Measurements from ENCODE around the gene HMGXB4. TPM values are rescaled to one million over a fixed set of nuclear protein-coding genes. Genes with fewer than 3 reads are reported as not detected.

Gene HMGXB4
- total RNA-seq, 3 donors from 2014 or later (not counting 1 experiment from before 2014, with no cell fraction given), result 40.4 to 46.1 (median 40.7) TPM

- no peaks in the 10 kb centered on the region for H3K36me3 Mint-ChIP-seq
- peak overlapping the region; percentile 74 to 75 for H3K27ac Mint-ChIP-seq
- Histone ChIP-seq H3K9me3 (ENCODE audit: control insufficient read depth, insufficient read depth, low read length) (no peaks in the 10 kb centered on the region), H3K4me3 (ENCODE audit: low read length) (no peak overlapping the region), H3K27me3 (ENCODE audit: control insufficient read depth, insufficient read depth, low read length) (no peaks in the 10 kb centered on the region), H3K27ac (ENCODE audit: low read length) (no peak overlapping the region), H3K36me3 (ENCODE audit: control insufficient read depth, insufficient read depth, low read length) (peaks cover 3% of the 10 kb centered on the region), H3K4me1 (ENCODE audit: control insufficient read depth, insufficient read depth, low read length) (peaks cover 34% of the 10 kb centered on the region)
- 92% methylated on average over 9 of the region's 9 CpGs for WGBS (ENCODE audit: insufficient coverage)
- no peaks in the 10 kb centered on the region for H3K27me3 Mint-ChIP-seq (ENCODE audit: low read depth in 2 of 2)
- H3K9me3 Mint-ChIP-seq, result no peaks in the 10 kb centered on the region
- no peak overlapping the region for H3K4me3 Mint-ChIP-seq
- ATAC-seq, result no peak
- intact Hi-C loops (cut with micrococcal nuclease), result loop anchor here (10.0 kb wide), 1 partner anchor 77 kb away; the partner anchor contains the start of gene HMOX1
- DNase-seq, result no peak
- no peak for TF ChIP-seq CTCF (IDR thresholded peaks at IDR 0.05)
- peaks cover 37 to 56% of the 10 kb centered on the region in 2 donors for H3K4me1 Mint-ChIP-seq
Observed at GRCh38 chr22:35307372-35307771, 50.1 kb downstream of the HMGXB4 start.

GRCh38 chr22:35307892-35308291, 50.6 kb downstream of the HMGXB4 start:
- H3K4me3 ChIP-seq (ENCODE audit: low read length), result no peak overlapping the region
- Mint-ChIP-seq H3K27ac (peak overlapping the region; percentile 74 to 77), H3K4me1 (peaks cover 42 to 61% of the 10 kb centered on the region in 2 donors), H3K4me3 (no peak overlapping the region), H3K9me3 (no peaks in the 10 kb centered on the region), H3K27me3 (ENCODE audit: low read depth in 2 of 2) (no peaks in the 10 kb centered on the region), H3K36me3 (no peaks in the 10 kb centered on the region)
- ATAC-seq, result no peak
- no peak for DNase-seq
- WGBS (ENCODE audit: insufficient coverage), result 94% methylated on average over 7 of the region's 7 CpGs
- TF ChIP-seq CTCF (IDR thresholded peaks at IDR 0.05), result no peak
- no peaks in the 10 kb centered on the region for H3K27me3 ChIP-seq (ENCODE audit: control insufficient read depth, insufficient read depth, low read length)
- H3K9me3 ChIP-seq (ENCODE audit: control insufficient read depth, insufficient read depth, low read length), result no peaks in the 10 kb centered on the region
- intact Hi-C loops (cut with micrococcal nuclease), result loop anchor here (10.0 kb wide), 1 partner anchor 77 kb away; the partner anchor contains the start of gene HMOX1
- peaks cover 3% of the 10 kb centered on the region for H3K36me3 ChIP-seq (ENCODE audit: control insufficient read depth, insufficient read depth, low read length)
- peaks cover 34% of the 10 kb centered on the region for H3K4me1 ChIP-seq (ENCODE audit: control insufficient read depth, insufficient read depth, low read length)
- no peak overlapping the region for H3K27ac ChIP-seq (ENCODE audit: low read length)

GRCh38 chr22:35308480-35309021, 51.3 kb downstream of the HMGXB4 start:
- no peak for TF ChIP-seq CTCF (IDR thresholded peaks at IDR 0.05)
- DNase-seq (peak in 1 of 2 donors; percentile 31), ATAC-seq (no peak)
- H3K4me1 ChIP-seq (ENCODE audit: control insufficient read depth, insufficient read depth, low read length), result peaks cover 34% of the 10 kb centered on the region
- no peaks in the 10 kb centered on the region for H3K36me3 Mint-ChIP-seq
- peak overlapping the region; percentile 73 to 77 for H3K27ac Mint-ChIP-seq
- peaks cover 3% of the 10 kb centered on the region for H3K36me3 ChIP-seq (ENCODE audit: control insufficient read depth, insufficient read depth, low read length)
- H3K4me3 Mint-ChIP-seq, result no peak overlapping the region
- H3K27ac ChIP-seq (ENCODE audit: low read length), result peak overlapping the region; percentile 25
- H3K4me1 Mint-ChIP-seq, result peaks cover 42 to 61% of the 10 kb centered on the region in 2 donors
- H3K27me3 Mint-ChIP-seq (ENCODE audit: low read depth in 2 of 2), result no peaks in the 10 kb centered on the region
- intact Hi-C loops (cut with micrococcal nuclease), result loop anchor here (10.0 kb wide), 1 partner anchor 76 kb away; the partner anchor contains the start of gene HMOX1
- H3K4me3 ChIP-seq (ENCODE audit: low read length), result no peak overlapping the region
- H3K27me3 ChIP-seq (ENCODE audit: control insufficient read depth, insufficient read depth, low read length), result no peaks in the 10 kb centered on the region
- 33% methylated on average over 6 of the region's 6 CpGs for WGBS (ENCODE audit: insufficient coverage)
- no peaks in the 10 kb centered on the region for H3K9me3 ChIP-seq (ENCODE audit: control insufficient read depth, insufficient read depth, low read length)
- no peaks in the 10 kb centered on the region for H3K9me3 Mint-ChIP-seq
